ENCODE data around the gene C4orf50.

DNA sequence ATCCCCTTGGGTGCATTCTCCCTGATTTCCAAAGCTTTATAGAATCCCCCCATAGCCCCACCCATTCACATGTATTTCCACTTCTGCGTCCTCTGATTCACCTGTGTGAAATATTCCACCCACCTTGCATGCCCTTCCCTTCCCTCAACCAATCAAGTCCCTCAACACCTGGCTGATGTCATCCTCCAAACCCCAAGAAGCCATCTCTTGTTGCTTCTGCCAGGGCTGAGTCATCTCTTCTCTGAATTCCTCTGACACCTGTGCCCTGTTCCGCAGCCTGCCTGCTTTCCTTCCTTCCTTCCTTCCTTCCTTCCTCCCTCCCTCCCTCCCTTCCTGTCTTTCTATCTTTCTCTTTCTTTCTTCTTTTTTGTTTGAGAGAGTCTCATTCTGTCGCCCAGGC lies 135.3 kb downstream of the C4orf50 start:
- TF ChIP-seq ARNTL (CRISPR knock-in tag; IDR thresholded peaks at IDR 0.05; ENCODE audit: borderline replicate concordance, low read depth) (no peak), OSR1 (CRISPR knock-in tag; IDR thresholded peaks at IDR 0.05) (no peak), TSHZ2 (CRISPR knock-in tag; IDR thresholded peaks at IDR 0.05) (no peak), PATZ1 (CRISPR knock-in tag; IDR thresholded peaks at IDR 0.05; ENCODE audit: borderline replicate concordance) (no peak), RARB (CRISPR knock-in tag; IDR thresholded peaks at IDR 0.05) (no peak), TOX (CRISPR knock-in tag; IDR thresholded peaks at IDR 0.05; ENCODE audit: borderline replicate concordance) (no peak), ZNF565 (CRISPR knock-in tag; conservative IDR thresholded peaks at IDR 0.05; ENCODE audit: low read depth) (no peak), ESRRG (CRISPR knock-in tag; IDR thresholded peaks at IDR 0.05) (no peak), POU6F1 (CRISPR knock-in tag; IDR thresholded peaks at IDR 0.05; ENCODE audit: borderline replicate concordance, low read depth) (no peak), BACH2 (CRISPR knock-in tag; IDR thresholded peaks at IDR 0.05; ENCODE audit: borderline replicate concordance) (no peak)

Measured in SK-N-SH treated with all-trans-retinoic acid at 6 μM for 48 hours (cell line).